DND-41 (cell line): ENCODE results near the gene PIK3C2B.

Source experiments
- ATAC-seq: fragments of 200-7000 bp; cut with Tn5 transposase; 3 replicates; pipeline ENCODE4 v1.9.1; 2021; ENCODE audit warnings: low read depth; ENCODE audit not compliant: insufficient read depth
- DNase-seq: peaks from one replicate; pipeline ENCODE4 v3.0.0-alpha.2; 2020
- H2AFZ ChIP-seq: 2 replicates; pipeline ENCODE4 v1.6.0; 2012; ENCODE audit warnings: low read depth, low read length
- H3K27ac ChIP-seq: 2 replicates; pipeline ENCODE4 v1.5.1; 2012; ENCODE audit warnings: low read length, inconsistent platforms
- H3K27me3 ChIP-seq: fragments of 200-600 bp; sonication (generic); 2 replicates; pipeline ENCODE4 v1.6.0; 2012; ENCODE audit warnings: low read length, mild to moderate bottlenecking, inconsistent platforms; ENCODE audit not compliant: insufficient read depth, poor library complexity
- H3K36me3 ChIP-seq: 2 replicates; pipeline ENCODE4 v1.5.1; 2012; ENCODE audit warnings: low read length, inconsistent platforms; ENCODE audit not compliant: insufficient read depth
- H3K4me1 ChIP-seq: 2 replicates; pipeline ENCODE4 v1.5.1; 2012; ENCODE audit warnings: mild to moderate bottlenecking, low read length; ENCODE audit not compliant: insufficient read depth
- H3K4me2 ChIP-seq: 2 replicates; pipeline ENCODE4 v1.6.0; 2012; ENCODE audit warnings: mild to moderate bottlenecking, moderate library complexity, low read length, inconsistent platforms; ENCODE audit not compliant: insufficient read depth
- H3K4me3 ChIP-seq, 2 experiments: fragments of 200-600 bp in 1 of 2; shearing (Covaris generic) in 1 of 2; 2 replicates each; pipeline ENCODE4 v1.5.1; 2012 to 2016; ENCODE audit warnings: inconsistent platforms in 2 of 2, low read length in 2 of 2, mild to moderate bottlenecking in 2 of 2, low read depth in 1 of 2, moderate library complexity in 1 of 2
- H3K79me2 ChIP-seq: 2 replicates; pipeline ENCODE4 v1.6.0; 2012; ENCODE audit warnings: low read length, inconsistent platforms; ENCODE audit not compliant: insufficient read depth
- H3K9ac ChIP-seq: 2 replicates; pipeline ENCODE4 v1.6.0; 2012; ENCODE audit warnings: low read depth, mild to moderate bottlenecking, inconsistent platforms, low read length, moderate library complexity
- H3K9me3 ChIP-seq: 2 replicates; pipeline ENCODE4 v1.5.1; 2012; ENCODE audit warnings: low read length, moderate library complexity, mild to moderate bottlenecking, inconsistent platforms; ENCODE audit not compliant: insufficient read depth, severe bottlenecking
- H4K20me1 ChIP-seq: 2 replicates; pipeline ENCODE4 v1.6.0; 2012; ENCODE audit warnings: low read length; ENCODE audit not compliant: insufficient read depth
- CTCF ChIP-seq: IDR thresholded peaks from 2 replicates; pipeline ENCODE4 v1.5.1; 2012; ENCODE audit warnings: borderline replicate concordance, low read length, moderate library complexity, mild to moderate bottlenecking; ENCODE audit not compliant: poor library complexity, severe bottlenecking; ENCODE audit errors: extremely low read depth
- EZH2 ChIP-seq: IDR thresholded peaks from 3 replicates; pipeline ENCODE4 v1.6.1; 2012; ENCODE audit warnings: borderline replicate concordance, low read depth, mild to moderate bottlenecking, moderate library complexity, low read length, inconsistent platforms; ENCODE audit not compliant: severe bottlenecking

Gene PIK3C2B

GRCh38 chr1:204493984-204494280, 673 bp downstream of the PIK3C2B start:
- Histone ChIP-seq H3K9ac (peak overlapping the region; percentile 87), H3K27ac (peak overlapping the region; percentile 84), H3K4me3 (peak overlapping the region; percentile 93 to 99), H3K36me3 (peaks cover 10% of the 10 kb centered on the region), H3K4me1 (peaks cover 42% of the 10 kb centered on the region), H3K79me2 (peaks cover 49% of the 10 kb centered on the region), H2AFZ (peak overlapping the region; percentile 91), H3K9me3 (no peaks in the 10 kb centered on the region), H3K27me3 (no peaks in the 10 kb centered on the region), H3K4me2 (peak overlapping the region; percentile 82), H4K20me1 (peaks cover 14% of the 10 kb centered on the region; the same call in 1 of the 2 replicates)
- DNase-seq, result peak; percentile 82
- ATAC-seq, result peak; percentile 76
- TF ChIP-seq CTCF, result no peak

- peaks cover 42% of the 10 kb centered on the region for H3K4me1 ChIP-seq
- peaks cover 53% of the 10 kb centered on the region for H3K79me2 ChIP-seq
- ATAC-seq (peak; percentile 54), DNase-seq (peak; percentile 73)
- peaks cover 14% of the 10 kb centered on the region; the same call in 1 of the 2 replicates for H4K20me1 ChIP-seq
- H3K4me2 ChIP-seq, result peak overlapping the region; percentile 82
- no peak for TF ChIP-seq EZH2
- TF ChIP-seq CTCF, result no peak
- peaks cover 10% of the 10 kb centered on the region for H3K36me3 ChIP-seq
- peak overlapping the region; percentile 93 to 99 for H3K4me3 ChIP-seq
- peak overlapping the region; percentile 91 for H2AFZ ChIP-seq
- no peaks in the 10 kb centered on the region for H3K9me3 ChIP-seq
- peak overlapping the region; percentile 84 for H3K27ac ChIP-seq
- H3K9ac ChIP-seq, result peak overlapping the region; percentile 87
- H3K27me3 ChIP-seq, result no peaks in the 10 kb centered on the region
Measured at GRCh38 chr1:204493145-204493983, 1.2 kb downstream of the PIK3C2B start.

- peaks cover 10% of the 10 kb centered on the region for H3K36me3 ChIP-seq
- H4K20me1 ChIP-seq, result peaks cover 14% of the 10 kb centered on the region; the same call in 1 of the 2 replicates
- H2AFZ ChIP-seq, result no peak overlapping the region
- no peaks in the 10 kb centered on the region for H3K9me3 ChIP-seq
- H3K4me3 ChIP-seq, result no peak overlapping the region
- H3K4me1 ChIP-seq, result peaks cover 41% of the 10 kb centered on the region
- H3K27ac ChIP-seq, result no peak overlapping the region
- DNase-seq, result no peak
- peaks cover 69% of the 10 kb centered on the region for H3K79me2 ChIP-seq
- TF ChIP-seq CTCF, result no peak
- no peak for ATAC-seq
- H3K9ac ChIP-seq, result peak overlapping the region; percentile 87; the same call in 1 of the 2 replicates
- H3K4me2 ChIP-seq, result peak overlapping the region; percentile 82
- no peaks in the 10 kb centered on the region for H3K27me3 ChIP-seq
Measured at GRCh38 chr1:204491655-204492054, 3.0 kb downstream of the PIK3C2B start.
